ENCODE results near the gene MYH6. TPM values are rescaled to one million over a fixed set of nuclear protein-coding genes. Genes with fewer than 3 reads are reported as not detected.

The MYH6 gene
- total RNA-seq, 2 experiments from 2014 or later = 0.05 TPM; not detected in 1

DNA sequence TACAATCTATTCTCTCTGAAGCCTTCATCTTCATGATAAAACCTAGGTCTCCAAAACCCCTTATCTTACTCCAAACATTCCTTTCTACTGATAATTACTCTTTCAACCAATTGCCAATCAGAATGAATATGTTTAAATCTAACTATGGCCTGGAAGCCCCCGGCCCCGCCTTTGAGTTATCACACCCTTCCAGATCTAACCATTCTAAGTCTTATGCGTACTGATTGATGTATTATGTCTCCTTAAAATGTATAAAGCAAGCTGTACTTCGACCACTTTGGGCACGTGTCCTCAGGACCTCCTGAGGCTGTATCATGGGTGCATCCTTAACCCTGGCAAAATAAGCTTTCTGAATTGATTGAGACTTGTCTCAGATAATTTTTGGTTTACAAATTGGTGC, 72.5 kb downstream of the MYH6 start:
- POLR2A ChIA-PET = no interaction called here

More for the DNA sequence above, 72.5 kb downstream of the MYH6 start:
- DNase-seq = no peak
- H3K4me1 Mint-ChIP-seq (ENCODE audit: low read depth) = no peaks in the 10 kb centered on the region
- CTCF ChIA-PET = interaction anchor here (1.2 to 4.0 kb wide), 2 partner anchors 8 to 44 kb away, joined by 5 to 22 read pairs; no protein-coding TSS in a partner anchor
- peaks cover 3% of the 10 kb centered on the region for H3K9me3 Mint-ChIP-seq
- H3K36me3 Mint-ChIP-seq = peaks cover 1% of the 10 kb centered on the region
- peaks cover 12% of the 10 kb centered on the region for H3K27me3 Mint-ChIP-seq
- no peak overlapping the region for H3K27ac Mint-ChIP-seq
- intact Hi-C loops (cut with micrococcal nuclease) = no loop called here
- no peak overlapping the region for H3K4me3 Mint-ChIP-seq

Small RNA genes within 50 kb of the gene (microRNA-seq; reads per million reads assigned to microRNA genes)
- gene MIR208A (ENCODE audit: borderline microRNAs expressed, borderline number of aligned reads, borderline replicate concordance) = not detected
- not detected for gene MIR208B (ENCODE audit: borderline microRNAs expressed, borderline number of aligned reads, borderline replicate concordance)

Other genes with a start within 250 kb of the MYH6 start
- gene SLC7A8, start 224.6 kb downstream of the MYH6 start, total RNA-seq = 1 to 10 TPM in 1 of 2 experiments, under 1 TPM in 1; 0.83 to 1.7 TPM
- not detected for gene RNF212B, start 170.3 kb downstream of the MYH6 start, total RNA-seq
- 10 to 100 TPM; 12.3 to 13.0 TPM for gene HOMEZ, start 122.1 kb downstream of the MYH6 start, total RNA-seq
- 10 to 100 TPM; 12.6 to 15.8 TPM for gene PPP1R3E, start 105.4 kb downstream of the MYH6 start, total RNA-seq
- gene BCL2L2, start 101.4 kb downstream of the MYH6 start, total RNA-seq = under 1 TPM; 0.55 to 0.85 TPM
- gene PABPN1, start 86.8 kb downstream of the MYH6 start, total RNA-seq = 100 to 1,000 TPM; 198 to 209 TPM
- 1 to 10 TPM; 4.4 to 4.8 TPM for gene SLC22A17, start 55.4 kb downstream of the MYH6 start, total RNA-seq
- gene EFS, start 43.1 kb downstream of the MYH6 start, total RNA-seq = not detected
- not detected for gene IL25, start 35.5 kb downstream of the MYH6 start, total RNA-seq
- not detected for gene CMTM5, start 31.2 kb downstream of the MYH6 start, total RNA-seq
- gene MYH7, start 27.4 kb upstream of the MYH6 start, total RNA-seq = under 1 TPM in 1 of 2 experiments, not detected in 1; 0.02 TPM
- 10 to 100 TPM; 42.1 to 44.1 TPM for gene NGDN, start 61.4 kb upstream of the MYH6 start, total RNA-seq
- gene ZFHX2, start 143.5 kb upstream of the MYH6 start, total RNA-seq = 1 to 10 TPM; 1.2 to 1.4 TPM
- 1 to 10 TPM; 7.7 to 8.2 TPM for gene THTPA, start 148.0 kb upstream of the MYH6 start, total RNA-seq
- 100 to 1,000 TPM; 182 to 190 TPM for gene AP1G2, start 159.5 kb upstream of the MYH6 start, total RNA-seq
- under 1 TPM in 1 of 2 experiments, not detected in 1; 0.12 TPM for gene JPH4, start 170.5 kb upstream of the MYH6 start, total RNA-seq
- 1 to 10 TPM; 2.5 to 2.6 TPM for gene DHRS2, start 228.1 kb upstream of the MYH6 start, total RNA-seq